DLD1 (cell line): ENCODE data around the gene GAR1.
"Not testable (repeated sequence)": the region's sequence is repeated elsewhere in the genome, so short reads cannot be mapped to it uniquely, and the experiment has no call there.

Experiments used
- in situ Hi-C: cut with HindIII; loops from 2 replicates; pipeline ENCODE4 v1.10.0; 2017; ENCODE audit warnings: low sequenced_read_pairs

Gene GAR1

DNA sequence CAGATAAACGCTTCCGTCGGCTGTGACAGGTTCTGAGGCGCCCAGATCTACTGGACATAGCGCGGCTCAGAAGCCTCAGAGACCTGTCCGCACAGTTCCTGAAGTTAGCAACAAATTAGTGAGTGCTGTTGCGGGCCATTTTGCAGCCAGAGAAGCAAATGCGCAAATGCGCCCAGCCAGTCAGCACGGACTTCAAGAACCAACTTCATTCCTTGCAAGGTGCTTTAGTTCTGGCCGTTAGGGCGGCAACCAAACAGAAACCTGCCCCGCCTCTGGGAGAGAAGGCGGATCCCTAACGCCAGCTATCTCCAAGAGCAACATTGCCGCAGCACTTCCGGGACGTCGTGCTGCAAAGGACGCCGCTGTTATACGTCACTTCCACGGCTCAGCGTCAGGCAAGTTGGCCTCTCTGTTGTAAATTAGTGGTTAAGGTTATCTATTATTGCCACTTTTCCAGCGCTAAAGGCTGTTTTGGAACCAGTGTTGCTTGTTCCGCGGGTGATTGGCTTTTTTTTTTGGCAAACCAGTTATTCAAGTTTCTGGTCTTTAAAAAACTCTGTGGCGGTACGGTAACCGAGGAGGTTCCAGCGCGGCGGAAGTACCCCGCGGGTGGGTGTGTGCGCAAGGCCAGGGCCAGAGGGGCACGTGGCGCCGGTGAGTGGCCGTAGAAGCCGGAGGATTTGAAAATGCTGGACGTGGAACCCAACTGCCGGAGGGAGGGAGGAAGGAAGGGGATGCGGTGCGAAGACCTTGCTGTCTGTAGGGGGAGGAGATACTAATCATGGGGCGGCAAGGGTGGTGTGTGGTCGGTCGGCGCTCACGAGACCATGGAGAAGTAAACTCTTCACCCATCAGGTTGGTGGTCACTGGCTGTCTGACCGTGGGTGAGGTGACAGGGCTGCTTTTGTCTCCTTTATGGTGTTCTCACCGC lies at the start of gene GAR1:
TSS of gene GAR1 (plus strand) at position 612 of the 931 bp plus-strand sequence. CDS start 403 bp downstream, outside the sequence.
- in situ Hi-C loops, result no loop called here

GRCh38 chr4:109782092-109782491 lies 33.5 kb upstream of the GAR1 start:
- in situ Hi-C loops, result not testable (repeated sequence)

- in situ Hi-C loops, result no loop called here
Observed at GRCh38 chr4:109786846-109787245, 28.7 kb upstream of the GAR1 start.

DNA sequence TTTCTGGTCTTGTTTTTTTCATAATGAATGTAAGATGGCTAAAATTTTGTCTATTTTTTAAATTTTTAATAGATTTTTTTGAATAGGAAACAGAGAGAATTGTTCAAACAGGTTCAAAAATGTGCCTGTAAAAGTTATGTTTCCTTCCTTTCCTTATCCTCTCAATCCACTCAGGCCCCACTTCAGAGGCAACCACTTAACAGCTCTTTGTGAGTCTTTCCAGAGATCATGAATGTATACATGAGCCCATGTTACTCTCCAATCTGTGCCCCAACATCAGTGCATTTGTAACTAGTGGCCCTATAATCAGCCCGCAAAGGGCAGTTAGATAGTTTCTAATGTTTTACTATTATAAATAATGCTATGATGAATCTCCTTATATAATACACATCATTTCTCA lies 27.8 kb upstream of the GAR1 start:
- in situ Hi-C loops, result no loop called here

GRCh38 chr4:109795059-109795458 lies 20.5 kb upstream of the GAR1 start:
- in situ Hi-C loops, result loop anchor here (5.0 kb wide), 1 partner anchor 363 kb away; the partner anchor contains the start of gene SEC24B

DNA sequence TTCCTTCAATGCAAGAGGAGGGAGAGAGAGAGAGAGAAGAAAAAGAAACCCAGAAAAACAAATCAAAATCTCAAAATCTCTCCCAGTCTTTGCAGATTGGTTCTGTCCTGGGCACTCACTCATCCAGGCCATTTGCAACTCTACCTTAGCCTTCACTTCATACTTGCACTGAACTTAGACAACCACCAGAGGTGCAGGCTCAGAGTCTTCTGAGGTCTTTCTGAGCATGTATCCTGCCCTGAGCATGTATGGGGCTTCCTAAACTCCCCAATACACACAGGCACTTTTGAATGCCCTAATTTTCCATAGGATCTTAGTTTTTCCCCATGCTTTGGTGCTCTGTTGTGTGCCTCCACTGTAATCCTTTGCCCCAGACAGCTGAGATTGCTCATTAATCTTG lies 16.7 kb upstream of the GAR1 start:
- in situ Hi-C loops, result loop anchor here (5.0 kb wide), 1 partner anchor 367 kb away; the partner anchor contains the start of gene SEC24B

GRCh38 chr4:109801099-109801789 lies 14.3 kb upstream of the GAR1 start:
- in situ Hi-C loops, result no loop called here

DNA sequence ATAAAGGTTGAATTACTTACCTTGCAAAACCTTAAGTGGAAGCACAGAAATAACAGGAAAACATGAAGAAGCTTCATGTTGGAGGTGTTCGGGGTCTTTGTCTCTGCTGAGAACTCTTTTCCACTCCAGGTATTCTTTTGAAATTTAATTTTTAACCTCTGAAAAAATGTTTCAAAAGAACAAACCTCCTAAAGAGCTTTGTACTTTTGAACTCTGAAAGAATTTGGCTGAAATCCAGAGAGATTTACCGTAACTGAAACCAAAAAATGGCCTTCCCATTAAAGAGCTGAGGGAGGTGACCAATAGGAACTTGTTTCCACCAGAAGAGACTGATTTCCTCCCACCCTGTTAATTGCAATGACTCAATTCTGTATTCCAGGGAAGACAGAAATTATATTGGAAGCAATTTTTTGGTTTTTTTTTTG lies 13.7 kb upstream of the GAR1 start, which contains the start of gene CFI:
TSS of gene CFI (minus strand) at position 105 of the 425 bp plus-strand sequence. CDS start at position 77, 28 bp downstream.
- in situ Hi-C loops, result no loop called here

GRCh38 chr4:109803924-109804571 lies 11.5 kb upstream of the GAR1 start:
- in situ Hi-C loops, result no loop called here

DNA sequence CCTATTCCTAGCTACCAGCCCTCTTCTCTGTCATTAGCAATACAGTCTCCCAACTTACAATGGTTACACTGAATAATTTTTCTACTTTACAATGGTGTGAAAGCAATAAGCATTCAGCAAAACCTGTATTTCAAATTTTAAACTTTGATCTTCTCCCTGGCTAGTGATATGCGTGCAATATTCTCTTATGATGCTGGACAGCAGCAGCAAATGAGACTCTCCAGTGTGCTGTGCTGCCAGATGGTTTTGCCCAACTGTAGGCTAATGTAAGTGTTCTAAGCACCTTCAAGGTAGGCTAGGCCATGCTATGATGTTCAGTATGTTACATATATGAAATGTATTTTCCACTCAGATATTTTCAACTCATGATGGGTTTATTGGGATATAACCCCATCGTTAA lies 5.9 kb upstream of the GAR1 start:
- in situ Hi-C loops, result no loop called here

GRCh38 chr4:109810552-109811387 lies 4.8 kb upstream of the GAR1 start:
- in situ Hi-C loops, result no loop called here

DNA sequence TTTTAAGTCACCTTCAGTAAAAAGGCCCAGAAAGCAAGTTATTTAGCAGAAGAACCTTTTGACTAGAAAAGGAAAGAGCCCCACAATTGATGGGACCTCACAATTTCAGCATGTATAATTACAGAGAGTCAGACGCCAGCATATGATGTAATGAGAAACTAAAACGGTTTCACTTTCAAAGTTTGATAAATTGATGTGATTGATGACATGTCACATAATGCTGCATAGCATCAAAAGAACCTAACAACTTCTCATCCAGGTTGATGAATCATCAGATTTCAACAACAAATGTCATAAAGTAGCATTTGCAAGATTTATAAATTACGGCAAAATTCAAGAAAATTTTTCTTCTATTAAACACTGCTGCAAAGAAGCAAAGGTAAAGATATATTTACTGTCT lies 3.9 kb upstream of the GAR1 start:
- in situ Hi-C loops, result no loop called here

GRCh38 chr4:109816082-109816442 lies 500 bp downstream of the GAR1 start:
- in situ Hi-C loops, result no loop called here

GRCh38 chr4:109816894-109817293 lies 1.3 kb downstream of the GAR1 start:
- in situ Hi-C loops, result no loop called here

DNA sequence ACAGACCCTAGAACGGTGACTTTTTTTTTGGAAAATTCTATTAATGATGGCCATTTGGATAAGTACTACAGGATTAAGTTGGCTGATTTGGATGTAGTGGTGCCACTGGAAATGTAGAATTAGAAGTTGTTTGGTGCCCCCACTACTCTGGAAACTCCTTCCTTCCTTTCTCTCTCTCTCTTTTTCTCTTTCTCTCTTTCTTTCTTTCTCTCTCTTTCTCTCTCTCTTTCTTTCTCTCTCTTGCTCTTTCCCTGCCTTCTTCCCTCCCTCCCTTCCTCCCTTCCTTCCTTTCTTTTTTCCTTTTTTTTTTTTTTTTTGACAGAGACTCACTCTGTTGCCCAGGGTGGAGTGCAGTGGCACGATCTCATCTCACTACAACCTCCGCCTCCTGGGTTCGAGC lies 2.7 kb downstream of the GAR1 start:
- in situ Hi-C loops, result no loop called here

GRCh38 chr4:109820563-109820962 lies 5.0 kb downstream of the GAR1 start:
- in situ Hi-C loops, result no loop called here

GRCh38 chr4:109821185-109821584 lies 5.6 kb downstream of the GAR1 start:
- in situ Hi-C loops, result no loop called here

DNA sequence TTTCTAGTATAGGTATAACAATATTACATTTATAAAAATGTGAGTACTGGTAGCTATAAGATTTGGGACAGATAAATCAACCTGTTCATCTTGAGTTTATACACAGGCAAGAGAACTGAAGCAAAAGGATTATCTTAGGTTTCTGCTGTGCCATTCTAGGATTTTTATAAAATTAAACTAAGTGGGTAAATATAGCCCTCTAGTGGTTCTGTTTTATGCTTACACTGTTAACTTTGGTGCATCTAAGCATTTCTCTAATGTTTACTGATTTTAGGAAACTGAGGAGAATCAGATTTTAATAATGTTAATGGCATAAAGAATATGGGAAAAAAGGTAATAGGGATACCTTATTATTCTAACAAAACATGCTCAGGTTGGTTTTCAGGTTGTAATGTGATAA lies 11.2 kb downstream of the GAR1 start:
- in situ Hi-C loops, result no loop called here

- in situ Hi-C loops, result no loop called here
Observed at GRCh38 chr4:109827672-109828071, 12.1 kb downstream of the GAR1 start, which contains the start of gene RRH. TSS of gene RRH (plus strand) at chr4:109827972. CDS start at chr4:109828028, 56 bp downstream.

- in situ Hi-C loops, result no loop called here
Observed at GRCh38 chr4:109833756-109834155, 18.2 kb downstream of the GAR1 start.
